ENCODE results near the gene MOB2.
"Not testable (repeated sequence)": the region's sequence is repeated elsewhere in the genome, so short reads cannot be mapped to it uniquely, and the experiment has no call there.

Gene MOB2

DNA sequence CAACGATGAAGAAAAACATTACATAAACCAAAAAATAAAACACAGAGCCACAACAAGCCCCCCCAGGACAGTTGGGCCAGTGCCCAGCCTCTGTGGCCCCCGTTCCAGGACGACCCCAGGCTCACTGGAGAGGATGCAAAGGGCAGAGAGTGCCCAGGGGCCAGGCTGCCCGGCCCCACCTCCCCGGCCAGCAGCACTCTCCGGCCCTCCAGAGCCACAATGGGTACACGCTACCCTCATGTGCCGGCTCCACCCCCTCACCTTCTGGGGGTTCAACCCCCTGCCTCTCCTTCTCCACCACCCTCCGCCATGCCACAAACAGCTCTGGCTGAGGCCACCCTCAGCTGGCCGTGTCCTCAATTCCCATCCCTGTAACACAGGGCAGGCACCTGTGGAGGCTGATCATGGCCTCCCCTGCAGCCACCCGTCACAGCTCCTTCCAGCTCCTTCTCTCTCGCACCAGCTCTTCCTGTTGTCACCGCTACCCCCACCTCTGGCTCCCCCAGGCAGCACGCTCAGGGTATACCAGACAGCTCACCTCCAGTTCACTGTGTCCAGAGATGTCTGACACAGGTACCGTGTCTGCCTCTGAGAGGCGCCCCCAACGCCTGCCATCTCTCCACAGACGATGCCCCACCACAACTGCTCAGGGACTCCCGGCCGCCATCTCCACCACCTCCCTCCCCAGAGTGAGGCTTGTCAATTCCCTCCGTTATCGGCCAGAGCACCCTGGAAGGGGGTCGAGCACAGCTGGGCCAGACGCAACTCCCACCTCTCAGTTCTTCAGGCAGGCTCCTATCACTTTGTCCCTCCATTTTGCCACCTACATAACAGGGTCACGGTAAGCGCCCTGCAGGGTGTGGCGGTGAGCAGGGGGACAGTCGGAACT, 30.8 kb upstream of the MOB2 start:
- DNase-seq, result no peak

DNA sequence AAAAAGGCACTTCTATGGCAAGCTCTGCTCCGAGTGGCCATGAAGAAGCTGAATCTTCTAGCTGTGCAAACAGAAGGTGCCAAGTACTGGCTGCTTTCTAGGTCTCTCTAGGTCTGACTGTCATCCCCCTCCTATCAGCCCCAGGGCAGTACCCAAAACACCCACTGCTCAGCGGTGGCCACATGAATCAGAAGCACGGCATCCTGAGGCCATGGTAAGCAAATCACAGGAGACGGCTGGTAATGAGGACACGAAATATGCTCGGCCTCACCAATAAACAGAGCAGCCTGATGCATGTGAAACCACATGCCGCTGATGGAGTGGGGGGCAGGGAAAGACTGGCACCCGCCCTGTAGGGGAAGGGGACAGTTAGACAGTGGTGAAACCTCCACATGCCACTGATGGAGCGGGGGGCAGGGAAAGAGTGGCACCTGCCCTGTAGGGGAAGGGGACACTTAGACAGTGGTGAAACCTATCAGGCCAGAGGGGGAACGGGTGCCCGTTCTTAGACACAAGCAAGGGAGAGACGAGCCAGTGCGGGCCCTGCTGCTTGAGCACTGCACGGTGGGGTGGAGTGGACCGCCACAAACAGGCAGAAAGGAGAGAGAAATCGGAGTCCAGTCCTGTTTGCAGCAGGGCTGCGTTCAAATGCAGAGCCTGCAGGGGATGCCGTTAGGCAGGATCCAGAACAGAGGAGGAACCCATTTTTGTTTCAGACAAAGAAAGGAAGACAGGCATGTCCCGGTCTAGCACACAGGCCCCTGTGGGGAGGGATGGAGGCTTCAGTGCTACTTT, 29.9 kb upstream of the MOB2 start:
- no peak for DNase-seq

DNA sequence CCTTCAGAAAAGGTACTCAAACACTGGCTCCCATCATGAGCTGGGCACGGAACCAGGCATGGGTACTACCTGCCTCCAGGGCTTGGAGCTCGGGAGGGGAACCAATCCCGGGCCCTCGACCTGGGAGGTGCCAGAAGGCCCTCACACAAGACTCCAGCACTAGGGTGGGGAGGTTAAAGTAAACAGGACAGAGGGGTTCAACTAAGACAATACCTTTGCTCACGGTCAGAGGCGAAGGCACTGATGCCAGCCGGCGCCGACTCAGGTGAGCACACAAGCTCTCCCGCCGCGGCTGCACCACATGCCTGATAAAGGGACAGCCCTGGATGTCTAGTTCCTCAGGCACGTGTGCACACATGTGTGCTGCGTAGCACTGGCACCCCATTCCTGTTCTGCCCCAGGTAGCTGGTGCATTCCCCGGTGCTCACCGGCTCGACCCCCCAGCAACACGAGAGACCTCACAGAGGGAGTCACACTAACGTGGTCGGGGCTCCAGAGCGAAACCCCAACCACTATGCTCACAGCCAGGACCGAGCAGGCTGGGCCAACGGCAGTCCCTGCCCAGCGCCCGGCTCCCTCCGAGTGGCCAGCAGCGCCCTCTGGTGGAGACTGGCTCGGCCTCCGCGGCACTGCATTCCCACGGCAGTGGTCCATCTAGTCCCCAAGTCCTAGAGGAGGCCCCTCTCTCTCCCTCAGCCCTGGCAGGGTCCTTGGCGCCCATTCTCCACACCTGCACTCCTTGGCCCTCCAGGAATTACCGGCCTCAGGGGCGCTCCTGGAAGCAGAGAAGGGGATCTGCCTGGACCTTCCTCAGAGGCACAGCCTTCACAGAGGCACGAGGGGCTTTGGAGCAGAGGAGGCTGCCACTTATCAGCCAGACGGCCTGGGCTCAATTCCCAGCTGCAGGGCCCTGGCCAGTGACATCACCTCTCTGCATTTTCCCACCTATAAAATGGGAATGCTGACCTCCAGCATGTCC, 28.8 kb upstream of the MOB2 start:
- peak; percentile 35 to 42 for DNase-seq

DNA sequence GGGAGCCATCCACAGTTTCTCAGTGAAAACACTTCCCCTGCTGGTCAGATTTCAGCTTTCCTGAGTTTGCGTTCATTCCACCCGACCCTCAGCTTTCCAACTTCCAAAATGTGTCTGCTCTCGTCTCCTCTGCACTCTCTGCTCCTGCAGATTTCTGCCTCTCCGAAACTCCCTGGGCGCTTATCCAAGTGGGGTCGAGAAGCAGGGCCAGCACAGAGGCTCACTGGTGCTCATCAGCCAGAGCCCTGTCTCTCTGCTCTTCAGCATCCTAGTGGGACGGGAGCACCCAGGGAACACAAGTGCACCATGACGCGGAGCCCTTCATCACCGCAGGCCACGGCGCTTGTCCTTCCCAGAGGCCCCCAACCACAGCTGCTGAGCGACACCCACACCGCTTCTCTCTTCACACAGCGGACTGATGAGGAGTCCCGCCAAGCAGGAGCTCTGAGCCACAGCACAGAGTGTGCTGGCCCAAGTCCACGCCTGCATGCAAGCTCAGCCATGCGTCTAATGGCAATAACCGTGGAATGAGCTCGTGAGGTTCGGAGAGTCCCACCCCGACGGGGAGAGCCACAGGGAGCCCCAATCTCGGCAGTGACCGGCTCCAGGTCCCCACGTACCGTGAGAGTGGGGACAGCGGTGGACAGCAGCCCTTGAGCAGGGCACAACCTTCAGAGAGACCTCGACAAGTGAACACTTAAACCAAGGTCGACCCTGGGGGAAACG, 27.9 kb upstream of the MOB2 start:
- no peak for DNase-seq

DNA sequence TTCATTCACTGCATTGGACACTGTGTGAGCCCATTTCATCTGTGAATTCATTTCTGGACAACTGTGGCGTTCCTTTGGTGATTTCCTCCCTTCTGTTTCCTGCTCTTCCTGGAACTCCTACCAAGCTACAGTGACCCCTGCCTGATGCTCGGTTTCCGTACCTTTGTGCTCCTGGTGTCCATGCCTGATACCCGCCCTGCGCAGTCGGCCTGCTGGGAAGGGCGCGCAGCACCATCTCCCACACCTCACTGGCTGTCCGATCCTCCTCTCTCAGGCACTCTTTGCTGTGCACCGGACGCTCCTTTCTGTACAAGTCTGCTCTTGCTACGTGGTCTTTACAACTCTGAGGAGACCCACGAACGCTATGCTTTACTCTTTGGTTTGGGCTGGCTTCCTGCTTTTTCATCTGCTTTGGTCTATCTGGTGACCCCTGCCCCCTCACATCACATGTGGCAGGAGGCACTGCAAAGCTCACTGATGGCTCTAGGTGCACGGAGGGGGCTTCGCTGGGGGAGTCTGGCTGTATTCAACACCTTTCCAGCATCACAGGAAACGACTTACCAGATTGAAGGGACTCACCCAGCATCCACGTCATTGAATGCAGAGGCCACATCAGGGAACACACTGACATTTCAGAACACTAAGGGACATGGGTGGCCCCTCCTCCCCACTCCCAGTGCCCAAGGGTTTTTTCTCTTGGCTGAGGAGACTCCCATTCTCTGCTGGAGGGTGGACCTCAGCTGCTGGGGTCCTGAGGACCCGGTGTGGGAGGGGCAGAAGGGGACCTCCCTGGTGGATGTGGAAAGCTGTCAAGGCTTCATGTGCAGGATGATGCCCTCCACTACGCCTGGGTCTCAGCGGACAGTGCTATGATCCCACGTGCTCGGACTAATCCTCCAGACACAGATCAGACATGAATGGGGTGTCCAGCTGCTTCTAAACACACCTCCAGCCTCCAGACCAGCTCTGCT, 27.0 kb upstream of the MOB2 start:
- DNase-seq, result no peak

DNA sequence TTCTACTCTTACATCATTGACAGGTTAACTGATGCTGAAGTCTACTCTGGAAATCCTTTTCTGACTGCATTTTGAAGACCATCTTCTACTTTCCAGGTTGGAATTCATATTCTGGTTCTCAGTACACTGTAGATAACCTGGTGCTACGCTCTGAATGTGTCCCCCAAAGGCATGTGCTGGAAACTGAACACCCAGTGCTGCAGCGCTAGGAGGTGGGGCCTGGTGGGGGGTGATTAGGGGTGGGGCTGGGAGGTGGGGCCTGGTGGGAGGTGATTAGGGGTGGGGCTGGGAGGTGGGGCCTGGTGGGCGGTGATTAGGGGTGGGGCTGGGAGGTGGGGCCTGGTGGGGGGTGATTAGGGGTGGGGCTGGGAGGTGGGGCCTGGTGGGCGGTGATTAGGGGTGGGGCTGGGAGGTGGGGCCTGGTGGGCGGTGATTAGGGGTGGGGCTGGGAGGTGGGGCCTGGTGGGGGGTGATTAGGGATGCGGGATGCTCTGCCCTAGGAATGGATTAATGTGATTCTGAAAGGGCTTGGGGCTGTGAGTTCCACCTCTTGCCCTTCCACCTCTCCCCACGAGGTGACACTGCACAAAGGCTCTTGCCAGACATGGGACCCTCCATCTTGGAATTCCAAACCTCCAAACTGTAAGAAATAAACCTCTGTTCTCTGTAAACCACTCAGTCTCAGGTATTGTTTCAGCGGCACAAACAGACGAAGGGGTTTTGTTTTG, 26.1 kb upstream of the MOB2 start:
- not testable (repeated sequence) for DNase-seq

DNA sequence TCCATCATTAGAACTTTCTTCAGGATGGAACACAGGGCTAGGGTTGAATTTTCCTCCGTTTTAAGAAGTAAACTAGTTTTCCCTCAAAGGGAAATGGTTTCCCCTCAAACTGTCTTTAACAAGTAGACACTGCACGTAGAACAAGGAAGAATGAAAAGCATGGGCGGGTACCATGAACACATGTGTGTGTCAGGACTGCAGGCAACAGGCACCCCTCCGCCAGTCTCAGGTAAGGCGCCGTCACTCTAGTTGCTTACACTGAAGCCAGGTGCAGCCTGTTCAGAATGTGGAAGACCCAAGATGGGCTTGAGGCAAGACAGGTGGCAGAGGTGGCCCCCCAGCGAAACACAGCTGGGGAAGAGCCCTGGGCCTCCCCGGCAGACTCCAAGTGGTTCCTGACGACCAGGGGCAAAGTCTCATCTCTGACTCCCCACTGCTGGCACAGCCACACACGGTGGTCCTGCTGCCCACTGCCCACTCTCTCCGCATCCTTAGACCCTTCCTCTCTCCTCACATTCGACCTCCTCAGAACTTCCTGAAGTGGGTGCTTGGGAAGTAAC, 25.4 kb upstream of the MOB2 start:
- DNase-seq, result no peak

DNA sequence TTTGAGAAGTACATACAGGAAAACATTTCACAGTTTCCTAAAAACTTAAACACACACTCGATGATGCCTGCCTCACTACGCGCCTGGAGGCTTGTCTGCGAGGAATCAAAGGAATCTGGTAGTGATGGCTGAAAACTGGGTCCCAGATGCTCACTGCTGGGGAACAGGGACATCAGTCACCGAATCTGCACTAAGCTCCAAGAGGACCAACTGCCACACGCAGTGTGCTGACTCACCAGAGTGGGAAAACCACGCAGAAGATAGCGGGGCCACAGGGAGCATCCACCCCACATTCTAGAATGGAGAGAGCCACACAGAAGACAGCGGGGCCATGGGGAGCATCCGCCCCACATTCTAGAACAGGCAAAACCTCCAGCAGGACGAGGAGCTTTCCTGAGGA, 24.3 kb upstream of the MOB2 start:
- DNase-seq, result no peak

DNA sequence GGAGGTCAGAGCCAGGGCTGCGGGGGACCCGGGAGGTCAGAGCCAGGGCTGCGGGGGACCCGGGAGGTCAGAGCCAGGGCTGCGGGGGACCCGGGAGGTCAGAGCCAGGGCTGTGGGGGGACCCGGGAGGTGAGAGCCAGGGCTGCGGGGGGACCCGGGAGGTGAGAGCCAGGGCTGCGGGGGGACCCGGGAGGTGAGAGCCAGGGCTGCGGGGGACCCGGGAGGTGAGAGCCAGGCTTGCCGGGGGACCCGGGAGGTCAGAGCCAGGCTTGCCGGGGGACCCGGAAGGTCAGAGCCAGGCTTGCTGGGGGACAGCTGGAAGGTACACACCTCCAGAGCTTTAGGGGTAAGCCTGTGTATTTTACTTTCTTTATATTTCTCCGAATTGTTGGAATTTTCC, 23.8 kb upstream of the MOB2 start:
- DNase-seq, result not testable (repeated sequence)

DNA sequence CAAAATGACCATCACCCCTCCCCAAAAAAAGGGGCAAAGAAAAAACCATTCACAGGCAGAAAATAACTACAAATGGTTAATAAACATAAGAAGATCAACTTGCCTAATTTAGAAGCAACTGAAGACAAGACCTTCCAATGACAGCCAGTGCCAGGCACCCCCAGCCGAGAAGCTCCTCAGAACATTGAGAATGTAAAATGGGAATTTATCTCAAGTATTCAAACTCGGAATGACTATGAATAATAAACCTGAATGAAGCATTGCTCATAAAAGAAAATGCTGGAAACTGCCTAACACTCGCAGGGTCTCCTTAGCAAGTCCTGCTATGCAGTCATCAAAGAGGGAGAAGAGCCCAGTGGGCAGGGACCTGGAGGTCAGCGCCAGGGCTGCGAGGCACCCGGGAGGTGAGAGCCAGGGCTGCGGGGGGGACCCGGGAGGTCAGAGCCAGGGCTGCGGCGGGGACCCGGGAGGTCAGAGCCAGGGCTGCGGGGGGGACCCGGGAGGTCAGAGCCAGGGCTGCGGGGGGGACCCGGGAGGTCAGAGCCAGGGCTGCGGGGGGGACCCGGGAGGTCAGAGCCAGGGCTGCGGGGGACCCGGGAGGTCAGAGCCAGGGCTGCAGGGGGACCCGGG, 23.2 kb upstream of the MOB2 start:
- no peak for DNase-seq

DNA sequence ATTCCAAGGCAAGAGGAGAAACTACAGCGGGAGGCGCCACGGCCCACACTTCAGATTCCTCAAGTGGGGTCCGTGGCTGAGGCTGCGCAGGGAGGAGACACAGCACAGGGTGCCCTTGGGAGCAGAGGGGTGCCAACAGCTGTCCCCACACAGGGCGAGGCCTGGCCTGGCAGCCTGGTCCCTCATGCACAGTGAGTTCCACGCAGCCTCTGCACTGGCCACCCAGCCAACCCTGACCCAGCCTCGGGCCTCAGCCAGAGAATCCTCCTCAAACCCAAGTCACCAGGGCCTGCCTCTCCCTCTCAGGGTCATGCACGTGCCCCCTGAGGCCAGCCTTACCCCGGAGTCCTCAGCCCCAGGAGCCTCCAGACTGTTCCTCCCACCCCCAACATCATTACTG, 22.4 kb upstream of the MOB2 start:
- DNase-seq, result no peak

DNA sequence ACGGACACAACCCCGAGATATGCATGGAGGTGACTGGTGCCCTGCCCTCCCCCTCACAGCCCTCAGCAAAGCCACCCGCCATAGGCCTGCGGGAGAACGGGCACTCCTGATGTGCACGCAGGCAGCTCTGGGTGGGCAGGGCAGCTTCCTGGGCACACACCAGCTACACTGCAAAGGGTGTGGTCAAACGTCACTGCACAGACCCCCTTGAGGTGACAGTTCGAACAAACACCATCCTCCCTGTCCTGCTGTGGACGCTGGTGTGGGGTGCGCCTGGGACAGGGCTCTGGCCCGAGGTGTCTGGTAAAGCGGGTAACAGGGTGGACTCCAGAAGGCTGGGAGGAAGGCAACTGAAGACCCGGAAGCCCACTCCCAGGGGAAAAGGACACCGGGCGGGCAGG, 21.9 kb upstream of the MOB2 start:
- DNase-seq, result no peak

DNA sequence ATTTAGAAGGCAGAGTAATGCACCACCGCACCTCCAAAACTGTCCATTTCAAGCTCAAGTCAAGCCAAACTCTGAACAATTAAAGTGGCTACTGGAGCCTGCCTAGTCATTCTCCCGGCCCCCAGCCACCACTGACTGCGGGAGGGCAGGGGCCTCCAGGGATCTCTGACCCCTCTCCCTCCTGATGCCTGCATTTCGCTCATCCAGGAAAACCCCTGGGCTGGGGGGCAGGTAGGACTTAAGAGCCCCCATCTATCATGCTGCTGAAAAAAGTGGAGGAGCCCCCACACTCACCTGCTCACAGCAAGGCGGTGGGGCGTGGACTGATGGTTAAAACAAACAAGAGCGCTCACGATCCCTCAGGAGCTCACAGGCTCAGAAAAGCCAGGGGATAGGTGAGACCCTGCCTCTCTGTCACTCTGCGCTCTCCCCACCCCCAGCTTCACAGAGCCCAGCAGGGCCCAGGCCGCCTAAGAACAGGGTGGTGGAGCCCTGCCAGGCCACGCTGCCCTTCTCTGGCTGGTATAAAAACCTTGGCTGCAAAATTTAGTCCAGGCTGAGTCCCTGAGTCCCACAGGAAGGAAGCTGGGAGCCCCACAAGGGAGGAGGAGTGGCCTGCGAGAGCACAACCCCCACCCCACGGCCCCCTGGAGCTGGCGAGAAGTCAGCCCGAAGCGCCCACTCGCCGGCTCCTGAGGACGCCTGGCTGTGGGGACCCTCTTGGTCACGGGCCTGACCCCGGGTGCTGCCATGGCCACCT, 21.0 kb upstream of the MOB2 start:
- DNase-seq, result no peak

DNA sequence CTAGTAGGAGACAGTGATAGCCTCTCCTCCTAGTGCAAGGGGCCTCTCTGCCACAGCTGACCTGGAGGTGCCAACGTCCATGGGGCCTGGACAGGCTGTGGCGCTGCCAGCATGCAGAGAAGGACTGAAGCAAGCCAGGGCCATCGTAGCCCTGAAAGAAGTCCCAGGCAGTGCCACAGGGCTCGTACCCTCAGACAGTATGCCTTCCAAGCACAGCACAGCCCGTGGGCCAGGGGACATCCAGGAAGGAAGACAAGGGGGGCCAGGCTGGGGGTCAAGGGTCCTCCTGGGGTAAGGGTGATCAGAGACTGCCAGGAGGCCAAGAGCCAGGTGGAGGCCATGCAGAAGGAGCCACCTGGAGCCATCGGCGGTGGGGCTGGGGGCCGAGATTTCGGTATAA, 20.4 kb upstream of the MOB2 start:
- no peak for DNase-seq

DNA sequence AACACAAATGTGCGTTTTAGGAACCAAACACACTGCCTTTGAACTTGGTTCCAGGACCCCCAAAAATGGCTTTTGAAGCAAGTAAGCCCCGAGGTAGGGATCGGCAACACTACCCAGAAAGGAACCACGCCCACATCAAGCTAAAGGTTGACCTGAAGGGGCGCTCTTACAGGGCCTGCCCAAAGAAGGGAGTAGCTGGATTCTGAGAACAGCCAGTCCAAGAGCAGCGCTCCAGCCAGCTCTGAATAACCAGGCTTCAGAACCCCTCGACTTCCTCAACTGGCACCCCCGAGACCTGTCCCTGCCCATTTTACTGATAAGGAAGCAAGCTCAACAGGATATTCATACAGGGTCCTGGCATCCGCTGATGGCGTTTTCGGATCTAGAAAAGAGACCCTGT, 18.9 kb upstream of the MOB2 start:
- no peak for DNase-seq

DNA sequence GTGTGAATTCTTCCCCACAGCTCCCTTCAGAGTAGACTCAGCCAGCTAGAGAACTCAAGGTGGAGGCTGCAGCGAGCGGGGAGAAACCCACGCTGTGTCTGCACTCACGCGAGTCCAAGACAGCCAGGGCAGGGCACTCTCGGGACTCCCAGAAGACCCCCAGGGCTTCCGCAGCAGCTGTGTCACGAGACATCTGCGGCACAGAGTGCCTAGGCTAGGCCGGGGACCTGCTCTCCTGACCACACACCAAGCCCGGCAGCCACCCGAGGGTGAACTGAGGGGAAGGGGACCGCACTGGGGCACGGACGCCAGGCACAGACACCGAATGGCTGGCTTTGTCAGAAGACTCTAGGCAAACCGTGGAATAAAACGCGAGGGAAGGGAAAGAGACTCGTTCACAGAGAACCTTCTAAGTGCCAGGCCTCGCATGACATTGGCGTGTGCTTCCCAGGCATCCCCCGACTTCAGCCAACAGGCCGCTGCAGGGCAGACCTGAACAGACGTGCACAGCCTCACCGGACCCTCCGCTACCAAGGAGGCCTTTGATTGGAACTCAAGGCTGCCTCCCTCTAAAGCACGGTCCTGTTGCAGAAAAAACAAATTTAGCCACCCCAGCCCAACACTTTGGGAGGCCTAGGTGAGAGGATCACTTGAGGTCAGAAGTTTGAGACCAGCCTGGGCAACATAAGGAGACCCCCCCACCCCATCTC, 18.2 kb upstream of the MOB2 start:
- DNase-seq, result no peak

DNA sequence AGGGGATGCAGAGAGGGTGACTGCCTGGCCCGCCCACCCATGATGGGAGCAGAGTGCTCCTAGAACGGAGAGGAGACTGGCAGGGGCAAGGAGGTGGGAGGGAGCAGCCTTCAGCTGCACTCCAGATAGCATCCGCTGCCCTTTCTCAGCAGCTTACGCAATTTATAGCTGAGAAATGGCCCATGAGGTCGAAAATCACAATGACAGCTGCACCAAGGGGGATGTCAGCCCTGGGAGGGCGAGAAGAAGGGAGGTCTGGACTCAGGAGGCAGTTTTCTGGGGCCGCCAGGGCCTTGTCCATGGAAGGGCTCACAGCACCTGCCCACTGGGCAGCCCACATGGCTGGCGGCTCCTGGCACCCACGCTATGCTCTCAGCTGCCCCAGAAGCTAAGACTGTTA, 17.6 kb upstream of the MOB2 start:
- no peak for DNase-seq

DNA sequence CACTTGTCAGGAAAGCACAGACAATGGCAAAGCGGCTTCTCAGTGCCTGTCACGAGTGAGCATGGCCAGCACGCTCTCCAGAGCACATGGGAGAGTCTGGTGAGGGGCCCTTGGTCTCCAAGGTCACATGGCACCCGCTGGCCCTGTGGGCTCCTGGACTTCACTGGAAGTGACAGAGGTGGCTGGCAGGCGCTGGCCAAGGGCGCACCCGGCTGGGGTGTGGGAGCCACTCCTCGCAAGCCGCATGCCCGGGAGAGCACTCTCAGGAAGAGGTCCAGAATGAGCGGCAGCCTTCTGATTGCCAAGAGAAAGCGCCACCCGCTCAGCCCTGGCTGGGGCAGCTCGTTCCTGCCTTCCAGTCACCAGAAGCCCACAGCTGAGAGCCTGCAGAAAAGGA, 17.1 kb upstream of the MOB2 start:
- no peak for DNase-seq

All from NCI-H2081 (cell line).